KG1 (cell line): ENCODE data around the gene KRT9.
"Not testable (repeated sequence)": the region's sequence is repeated elsewhere in the genome, so short reads cannot be mapped to it uniquely, and the experiment has no call there.

Source experiments
- DNase-seq: peaks from one replicate; lab custom pipeline; 2025; lab: John Stamatoyannopoulos, UW

KRT9 gene

DNA sequence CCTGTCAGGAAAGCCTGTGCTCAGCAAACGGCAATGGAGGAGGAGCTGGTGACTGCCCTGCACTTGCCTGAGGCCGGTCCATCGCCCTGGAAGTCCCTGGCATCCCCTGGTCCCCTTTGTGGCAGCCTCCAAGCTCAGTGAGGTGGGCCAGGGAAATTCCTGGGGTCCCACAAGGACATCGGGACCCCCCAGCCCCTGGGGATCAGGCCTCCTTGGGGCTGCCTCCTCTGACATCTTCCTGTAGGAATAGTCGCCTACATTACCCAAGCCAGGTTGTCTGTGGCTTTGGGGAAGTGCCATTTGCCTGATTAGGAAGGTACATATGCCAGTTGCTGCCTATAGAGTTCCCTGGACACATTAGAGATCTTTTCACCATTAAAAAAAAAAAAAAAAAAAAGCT is 7.1 kb upstream of the KRT9 start:
- no peak for DNase-seq

DNA sequence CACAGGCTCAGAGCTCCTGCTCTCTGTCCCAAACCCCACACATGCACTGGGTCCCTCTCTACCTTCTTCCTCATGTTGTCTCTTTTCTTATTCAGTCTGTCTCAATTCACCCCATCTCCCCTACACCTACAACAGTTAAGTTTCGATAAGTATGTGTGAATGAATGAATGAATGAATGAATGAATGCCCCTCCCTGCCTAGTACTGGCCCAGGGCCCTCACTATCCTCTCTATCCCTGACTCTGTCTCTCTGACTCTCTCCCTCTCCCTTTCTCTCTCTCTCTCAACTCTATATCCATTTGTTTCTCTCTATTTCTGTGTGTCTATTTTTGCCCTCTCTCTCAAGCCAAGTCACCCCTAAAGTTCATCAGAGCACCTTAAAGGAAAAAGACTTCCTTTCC is 6.7 kb upstream of the KRT9 start:
- DNase-seq: no peak

DNA sequence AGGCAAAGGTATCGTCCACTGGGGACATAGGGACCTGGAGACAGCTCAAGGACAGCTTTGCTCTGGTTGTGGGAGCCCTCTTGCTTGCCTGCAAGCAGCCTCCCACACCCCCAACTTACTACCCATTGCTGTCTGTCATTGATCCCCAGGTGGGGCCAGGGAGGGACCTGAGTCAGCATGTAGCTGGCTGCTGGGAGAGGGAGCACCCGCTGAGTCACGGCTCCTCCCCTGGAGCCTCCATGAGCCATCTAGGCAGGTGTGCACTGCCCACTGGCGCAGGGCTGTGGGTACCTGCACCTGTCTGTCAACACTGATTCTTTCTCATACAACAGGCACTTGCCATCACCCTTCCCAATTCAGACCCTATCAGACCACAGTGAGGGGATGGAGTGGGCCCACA is 4.9 kb upstream of the KRT9 start:
- DNase-seq: not testable (repeated sequence)

DNA sequence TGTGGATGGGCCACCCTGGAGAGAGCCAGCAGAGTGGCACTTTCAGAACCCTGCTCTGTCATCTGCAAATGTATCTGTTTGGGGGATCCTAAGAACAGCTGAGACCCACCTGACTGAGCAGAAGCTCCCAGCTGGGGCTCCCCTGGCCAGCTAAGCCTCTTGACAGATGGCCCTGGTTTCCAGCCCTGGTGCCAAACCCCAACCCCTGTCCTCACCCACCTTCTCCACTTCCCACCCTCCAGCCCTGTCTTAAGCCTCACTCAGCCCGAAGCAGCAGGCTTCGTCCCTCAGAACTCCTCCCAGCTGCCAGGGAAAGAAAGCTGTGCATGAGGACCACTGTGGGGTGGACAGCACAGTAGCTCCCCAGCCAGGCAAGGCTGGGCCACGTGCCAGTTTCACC is 3.5 kb upstream of the KRT9 start:
- no peak for DNase-seq

DNA sequence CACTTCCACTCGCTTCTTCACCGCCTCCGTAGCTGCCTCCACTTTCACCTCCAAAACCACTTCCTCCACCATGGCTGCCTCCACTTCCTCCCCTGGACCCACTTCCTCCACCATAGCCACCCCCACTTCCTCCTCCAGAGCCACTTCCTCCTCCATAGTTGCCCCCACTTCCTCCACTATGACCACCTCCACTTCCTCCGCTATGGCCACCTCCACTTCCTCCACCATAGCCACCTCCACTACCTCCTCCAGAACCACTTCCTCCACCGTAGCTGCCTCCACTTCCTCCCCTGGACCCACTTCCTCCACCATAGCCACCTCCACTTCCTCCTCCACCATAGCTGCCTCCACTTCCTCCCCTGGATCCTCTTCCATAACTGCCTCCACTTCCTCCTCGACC is 4.5 kb downstream of the KRT9 start:
- no peak for DNase-seq

DNA sequence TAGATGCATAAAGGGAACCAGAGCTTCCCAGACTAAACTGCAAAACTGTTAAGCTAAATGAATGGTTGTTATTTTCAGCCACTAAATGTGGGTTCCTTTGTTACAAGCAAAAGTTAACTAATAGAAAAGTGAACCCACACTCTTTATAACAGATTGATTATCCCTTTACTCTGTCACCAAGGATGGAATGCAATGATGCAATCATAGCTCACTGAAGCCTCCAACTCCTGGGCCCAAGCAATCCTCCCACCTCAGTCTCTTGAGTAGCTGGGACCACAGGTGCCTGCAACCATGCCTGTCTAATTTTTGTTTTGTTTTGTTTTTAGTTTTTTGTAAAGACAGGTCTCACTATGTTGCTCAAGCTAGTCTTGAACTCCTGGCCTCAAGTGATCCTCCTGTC is 6.5 kb downstream of the KRT9 start:
- DNase-seq: no peak

DNA sequence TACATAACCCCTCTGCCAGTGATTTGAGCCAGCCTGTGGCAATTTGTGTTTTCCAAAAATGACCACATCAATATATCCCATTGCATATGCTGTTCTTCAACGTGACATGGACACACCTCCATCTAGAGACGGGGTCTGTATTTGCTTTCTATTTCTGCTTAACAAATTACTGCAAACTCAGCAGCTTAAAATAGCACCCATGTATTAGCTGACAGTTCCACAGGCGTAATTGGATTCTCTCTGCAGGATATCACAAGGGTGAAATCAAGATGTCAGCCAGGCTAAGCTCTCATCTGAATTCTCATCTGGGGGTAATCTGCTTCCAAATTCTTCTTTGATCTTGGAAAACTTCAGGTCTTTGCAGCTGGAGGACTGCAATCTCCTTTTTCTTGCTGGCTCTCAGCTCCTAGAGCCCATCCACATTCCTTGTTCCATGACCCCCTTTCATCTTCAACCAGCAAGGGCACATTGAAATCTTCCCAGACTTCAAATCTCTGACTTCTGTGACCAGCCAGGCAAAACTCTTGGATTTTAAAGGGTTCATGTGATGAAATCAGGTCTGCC is 8.2 kb downstream of the KRT9 start:
- DNase-seq: no peak

DNA sequence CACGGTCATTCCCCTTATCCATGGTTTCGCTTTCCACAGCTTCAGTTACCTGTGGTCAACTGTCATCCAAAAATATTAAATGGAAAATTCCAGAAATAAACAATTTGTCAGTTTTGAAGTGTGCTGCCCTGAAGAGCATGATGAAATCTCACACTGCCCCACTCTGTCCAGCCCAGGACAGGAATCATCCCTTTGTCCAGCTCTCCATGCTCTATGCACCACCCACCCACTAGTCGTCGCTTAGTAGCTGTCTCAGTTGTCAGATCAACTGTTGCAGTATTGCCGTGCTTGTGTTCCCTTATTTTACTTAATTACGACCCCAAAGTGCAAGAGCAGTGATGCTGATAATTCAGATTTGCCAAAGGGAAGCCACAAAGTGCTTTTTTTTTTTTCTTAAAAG is 10.3 kb downstream of the KRT9 start:
- DNase-seq: no peak

DNA sequence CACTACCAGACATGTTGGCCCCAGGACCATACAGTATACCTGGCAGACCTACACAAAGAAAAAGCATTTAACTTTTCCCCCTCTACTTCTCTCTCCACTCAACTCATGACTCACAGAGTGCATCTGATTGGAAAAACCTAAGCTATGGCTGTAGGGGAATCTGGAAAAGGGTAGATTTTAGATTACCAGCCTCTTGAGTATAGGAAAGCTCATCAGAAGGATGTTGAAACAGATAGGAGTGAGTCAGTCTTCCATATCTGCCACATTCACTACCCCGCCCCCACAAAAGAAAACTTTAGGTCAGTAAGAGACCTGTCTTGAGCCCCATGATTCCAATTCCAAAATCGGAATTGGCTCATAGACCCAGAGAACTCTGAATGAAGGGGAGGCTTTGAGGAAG is 12.3 kb downstream of the KRT9 start:
- DNase-seq: no peak

DNA sequence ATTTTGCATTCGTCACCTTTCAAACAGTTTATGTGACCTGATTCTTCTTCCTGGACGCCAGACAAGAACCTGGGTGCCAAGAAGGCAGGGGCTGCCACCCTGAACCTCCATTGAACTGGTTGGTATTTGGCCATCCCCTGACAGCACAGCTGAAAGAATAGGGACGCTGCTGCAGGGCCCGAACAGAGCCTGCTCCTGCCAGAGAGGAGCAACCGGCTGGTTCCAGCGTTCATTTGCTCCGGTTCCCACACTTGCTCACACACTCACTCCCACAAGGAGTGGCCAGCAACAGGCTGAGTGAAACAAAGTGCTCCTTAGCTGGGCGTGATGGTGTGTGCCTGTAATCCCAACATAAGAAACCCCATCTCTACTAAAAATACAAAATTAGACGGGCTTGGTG is 14.9 kb downstream of the KRT9 start:
- no peak for DNase-seq

DNA sequence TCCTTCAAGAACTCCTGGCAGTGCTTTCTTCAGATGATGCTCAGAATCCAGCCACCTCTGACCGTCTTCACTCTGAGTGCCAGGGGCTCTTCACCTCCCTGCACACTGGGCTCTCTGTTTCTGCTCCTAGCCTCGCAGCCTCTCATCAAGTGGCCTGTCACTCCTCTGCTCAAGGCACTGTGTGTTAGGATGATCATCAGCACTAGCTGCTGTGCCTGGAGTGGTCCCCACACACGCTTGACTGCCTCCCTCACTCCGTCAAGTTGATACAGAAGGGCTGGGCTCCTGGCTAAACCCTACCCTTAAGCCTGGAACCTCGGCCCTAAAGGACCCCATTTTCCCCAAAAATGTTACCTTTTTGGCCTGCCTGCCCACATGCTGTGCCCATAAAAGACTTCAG is 15.6 kb downstream of the KRT9 start:
- no peak for DNase-seq

DNA sequence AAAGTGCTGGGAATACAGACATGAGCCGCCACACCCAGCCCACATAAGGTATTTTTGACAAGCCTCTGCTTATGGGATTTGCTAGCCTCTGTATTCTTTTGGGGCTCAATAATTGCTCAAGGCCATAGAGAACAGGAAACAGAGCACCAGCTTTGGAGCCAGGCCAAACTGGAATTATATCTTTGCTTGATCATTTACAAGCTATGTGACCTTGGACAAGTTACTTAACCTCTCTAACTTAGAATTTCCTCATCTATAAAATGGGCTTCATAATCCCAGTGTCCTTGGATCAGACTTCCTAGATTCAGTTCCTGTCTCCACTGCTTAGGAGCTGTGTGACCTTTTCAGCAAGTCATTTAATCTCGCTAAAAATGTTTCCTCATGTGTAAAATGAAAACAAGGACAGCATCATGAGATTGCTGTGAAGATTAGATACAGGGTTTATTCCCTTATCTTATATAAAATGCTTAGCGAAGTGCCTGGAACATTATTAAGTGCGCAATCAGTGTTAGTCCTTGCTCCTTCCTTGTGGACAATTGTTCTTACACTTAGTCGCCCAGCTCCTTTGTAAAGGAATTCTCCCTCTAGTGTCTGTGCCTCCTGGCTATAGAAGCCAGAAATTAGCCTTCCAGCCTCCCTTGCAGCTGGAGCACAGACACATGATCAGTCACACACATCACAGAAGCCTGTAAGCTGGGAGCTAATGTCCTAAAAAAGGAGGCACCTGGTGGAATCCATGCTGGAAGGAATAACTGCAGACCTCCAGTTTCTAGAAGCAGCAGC is 16.6 kb downstream of the KRT9 start:
- DNase-seq: no peak

DNA sequence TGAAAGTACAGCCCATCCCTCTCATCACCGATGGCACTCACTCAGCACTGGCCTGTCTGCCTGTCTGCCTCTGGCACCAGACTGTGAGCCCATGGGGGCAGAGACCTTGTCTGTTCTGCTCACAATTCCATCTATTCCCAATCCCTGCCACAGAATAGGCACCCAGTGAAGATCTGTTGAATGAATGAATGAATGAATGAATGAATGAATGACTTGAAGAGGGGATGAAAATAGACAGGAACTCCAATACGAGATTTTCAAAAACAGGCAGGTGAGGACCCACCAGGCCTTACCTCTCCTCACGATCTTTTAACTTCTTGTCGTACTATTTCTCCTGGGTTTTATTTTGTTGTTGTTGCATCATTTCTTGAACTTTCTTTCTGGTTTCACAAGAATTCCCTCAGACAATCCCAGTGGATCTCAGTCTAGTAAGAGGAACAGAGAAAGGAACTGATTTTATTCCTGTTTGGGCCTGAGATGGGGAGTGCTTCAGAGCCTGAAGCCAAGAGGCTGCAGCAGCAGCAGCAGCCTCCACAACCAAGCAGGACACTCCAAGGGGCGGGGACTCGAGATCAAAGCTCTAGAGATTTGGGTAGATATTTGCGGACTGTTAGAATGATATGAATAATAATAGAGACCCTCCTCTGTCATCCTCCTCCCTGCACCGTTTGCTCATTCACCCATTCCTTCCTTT is 17.7 kb downstream of the KRT9 start:
- DNase-seq: no peak

DNA sequence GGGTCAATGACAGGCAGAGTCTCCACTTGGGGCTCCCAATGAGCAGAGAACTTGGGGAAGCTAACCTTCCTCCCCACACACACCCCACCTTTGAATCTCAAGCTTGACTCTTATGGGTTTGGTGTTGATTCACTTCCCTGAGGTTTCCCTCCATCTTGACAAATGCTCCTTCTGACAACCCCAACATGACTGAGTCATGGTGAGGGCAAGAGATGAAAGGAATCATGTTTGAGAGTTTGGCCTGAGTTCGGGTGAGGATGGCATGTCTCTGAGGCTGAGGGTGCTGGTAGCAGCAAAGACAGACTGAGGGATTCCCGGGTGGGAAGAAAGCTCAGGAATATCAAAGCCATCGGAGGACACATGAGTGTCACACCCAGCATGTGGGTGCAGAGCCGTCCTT is 18.7 kb downstream of the KRT9 start:
- DNase-seq: no peak

DNA sequence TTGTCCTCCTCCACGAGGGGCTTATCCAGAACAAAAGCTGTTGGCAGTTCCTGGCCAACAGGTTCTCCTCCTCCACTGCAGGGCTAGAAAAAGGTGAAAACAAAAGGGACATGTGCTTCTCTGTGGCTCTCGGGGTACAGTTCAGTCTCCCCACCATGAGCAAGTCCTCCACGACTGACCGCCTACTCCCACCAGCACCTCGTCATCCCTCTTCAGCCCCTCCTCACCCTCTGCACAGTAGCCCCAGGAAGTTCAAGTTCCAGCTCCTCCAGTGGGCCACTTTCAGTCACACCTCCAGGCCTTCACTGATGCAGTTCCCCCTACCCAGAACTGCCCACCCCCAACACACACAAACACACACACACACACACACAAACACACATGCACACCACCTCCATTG is 19.4 kb downstream of the KRT9 start:
- no peak for DNase-seq

DNA sequence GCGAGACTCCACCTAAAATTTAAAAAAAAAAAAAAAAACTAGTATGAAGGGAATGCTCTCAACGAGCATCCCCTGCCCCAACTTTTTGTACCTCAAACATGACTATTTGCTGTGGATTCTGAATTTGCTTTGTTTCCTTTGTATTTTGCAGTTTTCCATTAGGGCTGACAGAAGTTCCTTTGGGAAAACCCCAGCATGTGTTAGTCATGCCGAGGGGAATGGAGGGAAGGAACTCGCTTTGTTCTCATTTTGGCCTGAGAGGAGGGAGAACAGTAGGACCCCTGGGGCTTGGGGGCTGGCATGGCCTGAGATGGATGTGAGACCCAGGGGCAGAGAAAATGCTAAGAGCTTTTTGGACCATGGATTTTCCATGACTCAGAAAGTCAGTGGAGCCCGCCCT is 20.5 kb downstream of the KRT9 start:
- DNase-seq: no peak

DNA sequence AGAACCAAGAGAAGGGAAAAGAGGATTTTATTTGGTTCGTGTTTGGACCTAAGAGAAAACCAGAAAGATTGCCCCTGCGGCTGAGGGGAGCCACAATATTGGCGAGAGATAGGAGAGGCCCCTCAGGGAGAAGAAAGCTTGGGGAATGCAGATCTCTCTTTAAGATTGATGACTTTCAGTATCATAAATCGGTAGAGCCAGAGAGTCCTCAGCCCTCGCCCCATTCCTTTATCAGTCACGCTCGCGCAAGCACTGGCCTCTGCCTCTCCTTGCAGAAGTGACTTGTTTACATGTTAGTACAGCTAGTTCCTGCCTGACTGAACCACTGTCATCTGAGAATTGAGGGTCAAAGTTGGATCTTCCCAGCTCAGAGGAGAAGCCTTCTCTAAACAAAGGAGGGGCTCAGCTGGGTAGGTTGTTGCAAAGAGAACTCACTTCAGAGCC is 22.2 kb downstream of the KRT9 start:
- DNase-seq: no peak

DNA sequence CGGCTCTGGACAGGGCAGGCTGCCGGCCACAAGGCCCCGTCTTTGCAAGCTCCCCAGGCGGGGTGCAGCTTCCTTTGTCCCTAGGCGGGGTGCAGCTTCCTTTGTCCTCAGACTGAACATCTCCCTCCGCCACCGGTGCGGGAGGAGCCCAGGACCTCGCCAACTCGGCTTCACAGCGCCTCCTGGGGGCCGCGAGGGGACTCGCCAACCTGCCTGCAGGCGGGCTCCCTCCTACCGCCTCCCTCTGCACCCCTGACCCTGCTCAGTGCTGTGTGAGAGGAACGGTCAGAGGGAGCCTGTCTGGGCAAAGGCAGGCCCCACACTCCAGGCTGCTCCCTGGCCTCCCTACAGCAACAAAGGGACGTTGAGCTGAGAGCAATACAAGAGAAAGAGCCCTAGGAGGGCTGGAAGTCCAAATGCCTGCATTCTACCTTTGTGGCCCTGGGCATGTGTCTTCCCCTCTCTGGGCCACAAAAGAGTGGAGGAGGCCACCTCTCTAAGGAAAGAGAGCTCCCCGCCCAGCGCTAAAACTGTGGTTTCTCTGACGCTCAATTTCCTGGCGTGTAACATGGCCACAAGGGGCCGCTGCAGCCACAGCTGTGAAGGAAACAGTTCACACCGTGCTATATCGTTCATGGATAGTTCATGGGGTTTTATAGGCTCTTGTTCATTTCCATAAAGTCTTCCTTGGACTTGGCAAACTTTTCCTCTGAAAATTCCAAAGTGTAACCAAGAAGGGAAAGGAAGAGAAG is 22.8 kb downstream of the KRT9 start:
- DNase-seq: peak; percentile 74

DNA sequence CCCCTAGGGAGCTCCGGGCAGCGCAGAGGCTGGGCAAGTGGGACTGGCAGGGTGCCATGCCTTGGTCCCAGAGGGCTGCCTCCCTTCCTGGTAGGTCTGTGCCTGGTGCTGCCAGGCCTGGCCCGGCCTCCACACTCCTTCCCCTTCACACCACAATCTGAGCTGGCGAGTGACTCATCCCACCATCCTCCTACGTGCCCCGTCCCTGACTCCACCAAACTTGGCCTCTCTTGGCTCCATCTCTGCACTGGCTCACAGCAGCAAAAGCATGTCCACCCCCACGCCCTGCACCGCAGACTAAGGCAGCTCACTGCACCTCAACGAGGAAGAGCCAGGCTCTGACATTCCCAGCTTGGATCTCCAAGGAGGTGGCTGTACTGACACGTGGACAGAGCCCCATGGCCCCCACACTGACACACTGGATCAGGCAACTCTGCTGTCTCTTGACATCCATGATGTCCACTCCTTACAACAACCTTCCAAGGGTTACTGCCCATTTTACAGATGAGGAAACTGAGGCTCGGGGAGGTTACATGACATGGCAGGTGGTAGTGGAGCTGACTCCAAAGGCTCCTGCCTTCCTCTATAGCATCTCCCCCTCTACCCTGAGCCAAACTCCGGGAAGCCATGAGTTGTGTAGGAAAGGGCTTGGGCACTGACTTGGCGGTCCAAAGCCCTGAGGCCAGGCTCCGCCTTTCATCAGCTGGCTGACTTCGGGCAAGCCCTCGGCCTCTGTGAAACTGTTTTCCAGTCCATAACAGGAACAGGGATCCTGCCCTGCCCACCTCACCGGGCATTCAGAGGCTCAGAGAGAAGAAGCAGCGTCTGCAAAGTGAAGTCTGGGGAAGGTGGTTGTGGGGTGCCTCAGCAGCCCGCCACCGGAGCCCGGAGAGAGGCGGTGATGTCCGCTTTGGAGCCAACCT is 23.7 kb downstream of the KRT9 start:
- DNase-seq: peak; percentile 49

DNA sequence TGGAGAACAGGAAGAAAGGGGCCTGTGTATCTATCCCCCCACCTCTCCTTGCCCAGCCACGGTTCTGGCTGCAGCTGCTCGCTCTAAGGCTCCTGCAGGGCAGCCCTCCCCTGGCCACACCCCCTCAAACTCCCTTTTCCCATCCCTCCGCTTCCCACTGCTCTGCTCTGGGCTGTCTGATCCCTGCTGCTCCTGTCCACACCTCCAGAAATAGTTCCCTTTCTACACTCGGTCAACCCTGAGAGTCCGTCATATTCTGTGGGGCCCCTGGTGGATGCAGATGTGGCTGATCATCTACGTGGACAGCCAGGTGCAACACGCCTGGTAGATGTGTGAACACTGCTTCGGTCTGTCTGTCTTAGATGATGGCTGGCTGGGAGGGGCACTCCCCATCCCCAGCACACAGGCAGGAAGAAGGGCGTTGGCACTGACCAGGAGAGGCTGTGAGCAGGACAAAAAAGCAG is 24.4 kb downstream of the KRT9 start:
- DNase-seq: no peak

DNA sequence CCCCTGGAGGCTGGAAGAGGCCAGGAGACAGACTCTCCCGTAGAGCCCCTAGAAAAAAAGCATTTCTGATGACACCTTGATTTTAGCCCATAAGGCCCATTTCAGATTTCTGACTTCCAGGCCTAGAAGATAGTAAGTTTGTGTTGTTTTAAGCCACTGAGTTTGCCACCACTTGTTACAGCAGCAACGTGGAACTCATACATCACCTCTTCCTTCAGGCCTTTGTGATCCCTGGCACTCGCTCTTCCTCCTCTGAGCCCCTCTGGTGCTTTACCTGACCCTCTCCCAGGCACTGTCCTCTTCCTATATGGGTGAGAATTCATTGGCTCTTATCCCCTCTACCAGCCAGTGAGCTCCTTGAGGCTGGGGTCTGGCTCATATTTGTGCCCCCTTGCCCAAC is 25.0 kb downstream of the KRT9 start:
- no peak for DNase-seq
